Spleen (tissue), 7 donors: Measurements from ENCODE around the gene PPP1R13B.

Experiments used
- CTCF ChIP-seq, 11 experiments: fragments of 200-600 bp in 7 of 11; fragments of 450-650 bp in 4 of 11; sonication (generic) in 4 of 11; IDR thresholded peaks in 8 of 11; conservative IDR thresholded peaks in 3 of 11; 1 replicate in 7 of 11; 2 replicates in 4 of 11; pipeline versions ENCODE4 v1.4.0 to v1.8.0; 2016 to 2021; ENCODE audit warnings: antibody characterized with exemption in 11 of 11, inconsistent platforms in 4 of 11, mild to moderate bottlenecking in 1 of 11
- POLR2AphosphoS5 ChIP-seq, 3 donors: sonication (generic); formaldehyde crosslinking; IDR thresholded peaks; one replicate each; pipeline ENCODE4 v1.5.1; 2017; ENCODE audit warnings: antibody characterized with exemption in 3 of 3
- donor health status: DM: no; HTN: no; CAD: no; lungs with moderate emphysema.
- donor health status: DM: no; HTN: no; CAD: no.
- donor health status: DM: no; HTN: no; CAD: no.

DNA sequence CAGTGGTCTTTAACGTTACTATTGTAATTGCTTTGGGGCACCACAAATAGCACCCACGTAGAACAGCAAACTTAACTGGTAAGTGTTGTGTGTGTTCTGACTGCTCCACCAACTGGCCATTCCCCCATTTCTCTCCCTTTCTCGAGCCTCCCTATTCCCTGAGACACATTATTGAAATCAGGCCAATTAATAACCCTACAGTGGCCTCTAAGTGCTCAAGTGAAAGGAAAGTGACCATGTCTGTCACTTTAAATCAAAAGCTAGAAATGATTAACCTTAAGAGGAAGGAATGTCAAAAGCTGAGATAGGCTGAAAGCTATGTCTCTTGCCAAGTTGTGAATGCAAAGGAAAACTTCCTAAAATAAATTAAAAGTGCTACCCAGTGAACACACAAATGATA, 22.3 kb downstream of the PPP1R13B start:
- TF ChIP-seq CTCF (IDR thresholded peaks at IDR 0.05 in 8 of 11, conservative IDR thresholded peaks at IDR 0.05 in 3 of 11) (no peak), POLR2AphosphoS5 (IDR thresholded peaks at IDR 0.05) (no peak)
